ENCODE data around the gene KCNMB2.

- TF ChIP-seq CTCF (IDR thresholded peaks at IDR 0.05) (no peak), NR3C1 (IDR thresholded peaks at IDR 0.05) (no peak), EP300 (IDR thresholded peaks at IDR 0.05) (no peak), SMC3 (IDR thresholded peaks at IDR 0.05) (no peak), FOSL2 (IDR thresholded peaks at IDR 0.05) (no peak), FOSL2 (CRISPR knock-in tag; IDR thresholded peaks at IDR 0.05) (no peak), PHF8 (IDR thresholded peaks at IDR 0.05; ENCODE audit: borderline replicate concordance, low read depth) (no peak), RFX5 (IDR thresholded peaks at IDR 0.05) (no peak), POLR2A (IDR thresholded peaks at IDR 0.05; ENCODE audit: low read length) (no peak)
- TF ChIP-seq, protein P1, sequence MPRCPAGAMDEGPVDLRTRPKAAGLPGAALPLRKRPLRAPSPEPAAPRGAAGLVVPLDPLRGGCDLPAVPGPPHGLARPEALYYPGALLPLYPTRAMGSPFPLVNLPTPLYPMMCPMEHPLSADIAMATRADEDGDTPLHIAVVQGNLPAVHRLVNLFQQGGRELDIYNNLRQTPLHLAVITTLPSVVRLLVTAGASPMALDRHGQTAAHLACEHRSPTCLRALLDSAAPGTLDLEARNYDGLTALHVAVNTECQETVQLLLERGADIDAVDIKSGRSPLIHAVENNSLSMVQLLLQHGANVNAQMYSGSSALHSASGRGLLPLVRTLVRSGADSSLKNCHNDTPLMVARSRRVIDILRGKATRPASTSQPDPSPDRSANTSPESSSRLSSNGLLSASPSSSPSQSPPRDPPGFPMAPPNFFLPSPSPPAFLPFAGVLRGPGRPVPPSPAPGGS (IDR thresholded peaks at IDR 0.05) = no peak
These were observed 271.5 kb downstream of the KCNMB2 start for GRCh38 chr3:178807694-178808093.

Measured in A549 (cell line).